Ascending aorta (tissue), 2 donors: ENCODE results near the gene LARP4B. TPM values are rescaled to one million over a fixed set of nuclear protein-coding genes. Genes with fewer than 3 reads are reported as not detected.
A peak's percentile ranks its signal among the peaks of the same experiment; 100 is the strongest.

ENCODE experiments used
- DNase-seq, 2 donors: peaks; one replicate each; pipeline ENCODE4 v3.0.0-alpha.2; 2019; ENCODE audit warnings: low spot score in 2 of 2
- H3K27ac ChIP-seq, 2 donors: fragments of 200-600 bp; sonication (generic); one replicate each; pipeline ENCODE4 v1.5.1; 2016 to 2017; ENCODE audit warnings: mild to moderate bottlenecking in 1 of 2
- H3K27me3 ChIP-seq: fragments of 200-600 bp; sonication (generic); one replicate; pipeline ENCODE4 v1.5.1; 2017
- H3K36me3 ChIP-seq, 2 donors: fragments of 200-600 bp; sonication (generic); one replicate each; pipeline ENCODE4 v1.5.1; 2016
- H3K4me1 ChIP-seq, 2 donors: fragments of 200-600 bp; sonication (generic); one replicate each; pipeline ENCODE4 v1.5.1; 2016 to 2017; ENCODE audit warnings: mild to moderate bottlenecking in 1 of 2
- H3K4me3 ChIP-seq, 2 donors: fragments of 200-600 bp; sonication (generic); one replicate each; pipeline ENCODE4 v1.5.1; 2016 to 2017; ENCODE audit warnings: mild to moderate bottlenecking in 1 of 2
- H3K9me3 ChIP-seq, 2 donors: fragments of 200-600 bp; sonication (generic); one replicate each; pipeline ENCODE4 v1.5.1; 2016
- intact Hi-C: fragments of 100-400 bp; cut with DNase I; formaldehyde crosslinking; loops from one replicate; pipeline ENCODE4 v1.15.1; 2023
- total RNA-seq: library from RNA; depleted of rRNA; stranded (reverse); fragments of >200 nt; gene quantifications from one replicate; pipeline ENCODE4 v1.1.0, GENCODE V29; 2016
- TF ChIP-seq, protein P1 (sequence below), 3 experiments: fragments of 200-600 bp in 2 of 3; fragments of 450-650 bp in 1 of 3; sonication (generic) in 2 of 3; IDR thresholded peaks; one replicate each; pipeline ENCODE4 v1.5.1; 2016 to 2019; ENCODE audit warnings: antibody characterized with exemption in 3 of 3, mild to moderate bottlenecking in 1 of 3, moderate library complexity in 1 of 3

LARP4B gene
- total RNA-seq, 1 donor from 2014 or later, result 31.6 TPM

DNA sequence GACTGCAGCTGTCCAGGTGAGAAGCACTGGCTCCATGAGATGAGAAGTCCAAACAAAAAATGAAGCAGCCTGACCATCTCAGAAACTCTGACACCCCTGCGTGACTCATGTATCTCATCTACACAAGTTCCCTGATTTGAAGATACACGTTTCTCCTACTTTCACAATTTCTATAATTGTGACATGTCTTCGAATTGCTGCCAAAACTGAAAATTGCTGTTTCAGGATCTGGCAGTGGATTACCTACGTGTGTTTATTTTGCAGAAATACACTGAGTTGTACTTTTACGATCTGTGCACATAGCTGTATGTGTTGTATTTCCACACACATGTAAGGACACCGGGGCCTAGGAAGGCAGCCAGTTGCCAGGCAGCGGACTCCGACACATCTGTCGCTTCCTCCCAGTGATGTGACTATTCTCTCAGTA is 53.2 kb downstream of the LARP4B start:
- H3K36me3 ChIP-seq, result peaks cover 36 to 37% of the 10 kb centered on the region in 2 donors
- no peak for DNase-seq
- no peak overlapping the region for H3K4me3 ChIP-seq
- H3K4me1 ChIP-seq, result peaks cover 0 to 10% of the 10 kb centered on the region in 2 donors
- intact Hi-C loops, result no loop called here
- TF ChIP-seq, protein P1, sequence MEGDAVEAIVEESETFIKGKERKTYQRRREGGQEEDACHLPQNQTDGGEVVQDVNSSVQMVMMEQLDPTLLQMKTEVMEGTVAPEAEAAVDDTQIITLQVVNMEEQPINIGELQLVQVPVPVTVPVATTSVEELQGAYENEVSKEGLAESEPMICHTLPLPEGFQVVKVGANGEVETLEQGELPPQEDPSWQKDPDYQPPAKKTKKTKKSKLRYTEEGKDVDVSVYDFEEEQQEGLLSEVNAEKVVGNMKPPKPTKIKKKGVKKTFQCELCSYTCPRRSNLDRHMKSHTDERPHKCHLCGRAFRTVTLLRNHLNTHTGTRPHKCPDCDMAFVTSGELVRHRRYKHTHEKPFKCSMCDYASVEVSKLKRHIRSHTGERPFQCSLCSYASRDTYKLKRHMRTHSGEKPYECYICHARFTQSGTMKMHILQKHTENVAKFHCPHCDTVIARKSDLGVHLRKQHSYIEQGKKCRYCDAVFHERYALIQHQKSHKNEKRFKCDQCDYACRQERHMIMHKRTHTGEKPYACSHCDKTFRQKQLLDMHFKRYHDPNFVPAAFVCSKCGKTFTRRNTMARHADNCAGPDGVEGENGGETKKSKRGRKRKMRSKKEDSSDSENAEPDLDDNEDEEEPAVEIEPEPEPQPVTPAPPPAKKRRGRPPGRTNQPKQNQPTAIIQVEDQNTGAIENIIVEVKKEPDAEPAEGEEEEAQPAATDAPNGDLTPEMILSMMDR (IDR thresholded peaks at IDR 0.05), result no peak
- H3K9me3 ChIP-seq, result no peaks in the 10 kb centered on the region
- H3K27ac ChIP-seq, result peak overlapping the region; percentile 10 to 11
- H3K27me3 ChIP-seq, result no peaks in the 10 kb centered on the region

DNA sequence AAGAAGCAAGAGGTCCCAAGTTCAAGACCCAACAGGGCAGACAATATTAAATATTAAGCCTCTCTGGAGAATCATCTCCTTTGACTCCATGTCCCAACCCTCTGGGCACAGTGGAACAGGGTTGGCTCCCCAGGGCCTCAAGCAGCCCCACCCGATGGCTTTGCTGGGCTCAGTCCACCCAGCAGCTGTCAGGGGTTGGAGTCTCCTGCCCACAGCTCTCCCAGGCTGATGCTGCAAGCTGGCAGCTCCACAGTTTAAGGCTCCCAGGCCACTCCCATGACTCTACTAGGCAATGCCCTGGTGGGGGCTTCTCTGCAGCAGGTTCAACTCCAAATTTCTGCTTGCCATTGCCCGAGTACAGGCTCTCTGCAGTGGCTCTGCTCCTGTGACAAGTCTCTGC is 55.1 kb downstream of the LARP4B start:
- intact Hi-C loops, result no loop called here
- no peak overlapping the region for H3K4me3 ChIP-seq
- H3K27me3 ChIP-seq, result no peaks in the 10 kb centered on the region
- TF ChIP-seq, protein P1 (IDR thresholded peaks at IDR 0.05), result no peak
- H3K27ac ChIP-seq, result no peak overlapping the region
- peaks cover 0 to 18% of the 10 kb centered on the region in 2 donors for H3K4me1 ChIP-seq
- H3K9me3 ChIP-seq, result no peaks in the 10 kb centered on the region
- DNase-seq, result no peak
- H3K36me3 ChIP-seq, result peaks cover 19 to 24% of the 10 kb centered on the region in 2 donors

DNA sequence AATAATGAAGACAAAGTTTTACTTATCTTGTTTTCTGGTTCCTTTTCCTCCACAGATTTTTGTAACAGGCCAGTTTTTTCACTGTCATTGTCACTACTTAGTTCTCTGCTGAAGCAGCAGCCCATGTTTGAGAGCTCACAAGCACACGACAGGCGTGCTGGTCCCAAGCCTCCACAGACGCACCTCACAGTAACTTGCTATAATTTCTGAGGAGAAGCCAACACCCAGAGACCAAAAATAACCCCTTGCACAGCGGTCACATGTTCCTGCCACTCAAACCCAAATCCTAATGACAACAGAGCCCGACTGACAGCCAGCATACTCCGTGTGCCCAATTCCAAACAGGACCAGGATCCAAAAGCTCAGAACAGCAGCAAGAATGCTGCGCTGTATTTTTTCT is 58.5 kb downstream of the LARP4B start:
- intact Hi-C loops, result no loop called here

DNA sequence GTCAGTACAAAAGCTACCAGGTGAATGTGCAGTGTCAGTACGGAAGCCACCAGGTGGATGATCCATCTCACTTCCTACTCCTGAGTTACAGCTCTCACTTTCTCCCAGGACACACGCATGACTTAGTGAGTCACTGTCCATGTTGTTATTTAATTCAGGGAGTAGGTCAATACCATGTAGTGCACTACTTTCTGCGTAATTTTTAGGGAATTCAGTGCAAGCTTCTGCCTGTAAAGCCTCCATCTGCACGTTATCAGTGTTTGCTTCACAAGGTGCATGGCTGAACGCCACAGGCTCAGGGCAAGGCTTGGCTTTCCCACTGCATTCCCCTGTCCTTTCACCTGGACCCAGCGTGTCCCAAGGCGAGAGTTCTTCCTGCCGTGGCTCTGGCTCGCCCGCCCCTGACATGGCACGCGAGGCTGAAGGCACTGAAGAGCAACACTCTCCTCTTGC is 59.5 kb downstream of the LARP4B start:
- TF ChIP-seq, protein P1 (IDR thresholded peaks at IDR 0.05), result no peak
- H3K36me3 ChIP-seq, result peaks cover 2 to 4% of the 10 kb centered on the region in 2 donors

More for the DNA sequence above, 58.5 kb downstream of the LARP4B start:
- Histone ChIP-seq H3K4me3 (no peak overlapping the region), H3K4me1 (peaks cover 0 to 11% of the 10 kb centered on the region in 2 donors), H3K27ac (peak overlapping the region in 1 of 2 donors; percentile 49), H3K36me3 (peaks cover 9 to 10% of the 10 kb centered on the region in 2 donors), H3K9me3 (no peaks in the 10 kb centered on the region), H3K27me3 (no peaks in the 10 kb centered on the region)
- DNase-seq, result no peak
- TF ChIP-seq, protein P1 (IDR thresholded peaks at IDR 0.05), result no peak

DNA sequence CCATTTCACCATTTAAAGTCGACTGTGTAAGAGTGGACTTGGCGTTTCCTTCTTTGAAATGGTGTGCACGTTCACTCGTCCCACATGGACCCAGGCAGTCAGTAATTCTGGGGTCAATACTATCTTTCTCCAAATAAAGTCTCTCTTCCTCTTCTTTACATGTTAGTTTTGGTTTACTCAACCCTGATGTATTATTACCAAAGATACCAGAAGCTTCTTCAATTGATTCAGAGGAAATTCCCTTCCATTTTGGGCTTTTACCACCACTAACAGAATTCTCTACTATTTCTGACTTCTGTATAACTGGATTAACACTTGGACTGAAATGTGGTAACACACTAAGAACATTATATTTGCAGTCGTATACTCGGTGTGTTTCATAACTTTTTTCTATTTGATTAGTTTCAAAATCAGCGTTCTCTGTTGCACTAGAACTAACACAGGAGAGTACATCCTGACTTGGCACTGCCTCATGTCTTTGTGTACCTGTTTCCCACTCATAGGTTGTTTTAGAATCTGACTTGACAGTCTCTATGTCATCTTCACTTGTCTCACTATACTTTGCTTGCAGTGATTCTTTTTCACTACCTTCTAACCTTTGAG is 60.8 kb downstream of the LARP4B start:
- peaks cover 0 to 2% of the 10 kb centered on the region in 2 donors for H3K36me3 ChIP-seq
- no peak overlapping the region for H3K27ac ChIP-seq
- peaks cover 0 to 9% of the 10 kb centered on the region in 2 donors for H3K4me1 ChIP-seq
- no peak overlapping the region for H3K4me3 ChIP-seq
- no peaks in the 10 kb centered on the region for H3K9me3 ChIP-seq
- no peak for DNase-seq
- intact Hi-C loops, result no loop called here
- H3K27me3 ChIP-seq, result no peaks in the 10 kb centered on the region
- TF ChIP-seq, protein P1 (IDR thresholded peaks at IDR 0.05), result no peak

More for the DNA sequence above, 59.5 kb downstream of the LARP4B start:
- Histone ChIP-seq H3K9me3 (no peaks in the 10 kb centered on the region), H3K27me3 (no peaks in the 10 kb centered on the region), H3K4me3 (no peak overlapping the region), H3K4me1 (peaks cover 0 to 9% of the 10 kb centered on the region in 2 donors), H3K27ac (no peak overlapping the region)
- no peak for DNase-seq
- intact Hi-C loops, result no loop called here
